ENCODE results near the gene TREM1.
A peak's percentile ranks its signal among the peaks of the same experiment; 100 is the strongest.

Gene TREM1

GRCh38 chr6:41331401-41332150 lies 45.1 kb upstream of the TREM1 start:
- DNase-seq (ENCODE audit: low read depth), result no peak
- no peak overlapping the region for H3K4me3 ChIP-seq (ENCODE audit: low read depth, low read length)
- TF ChIP-seq CTCF (IDR thresholded peaks at IDR 0.05; ENCODE audit: insufficient read depth, low read depth, low read length, missing control alignments), result no peak

- no peak overlapping the region for H3K4me3 ChIP-seq (ENCODE audit: low read depth, low read length)
- no peak for DNase-seq (ENCODE audit: low read depth)
- TF ChIP-seq CTCF (IDR thresholded peaks at IDR 0.05; ENCODE audit: insufficient read depth, low read depth, low read length, missing control alignments), result no peak
Measured at GRCh38 chr6:41327177-41327576, 40.7 kb upstream of the TREM1 start.

- no peak for DNase-seq (ENCODE audit: low read depth)
- H3K4me3 ChIP-seq (ENCODE audit: low read depth, low read length), result no peak overlapping the region
- no peak for TF ChIP-seq CTCF (IDR thresholded peaks at IDR 0.05; ENCODE audit: insufficient read depth, low read depth, low read length, missing control alignments)
Measured at GRCh38 chr6:41326092-41326491, 39.6 kb upstream of the TREM1 start.

GRCh38 chr6:41325446-41326066 lies 39.1 kb upstream of the TREM1 start:
- no peak overlapping the region for H3K4me3 ChIP-seq (ENCODE audit: low read depth, low read length)
- DNase-seq (ENCODE audit: low read depth), result no peak
- TF ChIP-seq CTCF (IDR thresholded peaks at IDR 0.05; ENCODE audit: insufficient read depth, low read depth, low read length, missing control alignments), result no peak

GRCh38 chr6:41321183-41321582 lies 34.7 kb upstream of the TREM1 start:
- no peak for TF ChIP-seq CTCF (IDR thresholded peaks at IDR 0.05; ENCODE audit: insufficient read depth, low read depth, low read length, missing control alignments)
- DNase-seq (ENCODE audit: low read depth), result no peak
- no peak overlapping the region for H3K4me3 ChIP-seq (ENCODE audit: low read depth, low read length)

- TF ChIP-seq CTCF (IDR thresholded peaks at IDR 0.05; ENCODE audit: insufficient read depth, low read depth, low read length, missing control alignments), result peak; percentile 100
- DNase-seq (ENCODE audit: low read depth), result peak; percentile 93
- peak overlapping the region; percentile 37 for H3K4me3 ChIP-seq (ENCODE audit: low read depth, low read length)
Measured at GRCh38 chr6:41318654-41319565, 32.4 kb upstream of the TREM1 start.

All from GM12865 (cell line).